ENCODE results near the gene ARID1B. TPM values are rescaled to one million over a fixed set of nuclear protein-coding genes. Genes with fewer than 3 reads are reported as not detected.
A peak's percentile ranks its signal among the peaks of the same experiment; 100 is the strongest.

ARID1B gene
- total RNA-seq, 1 donor = 55.0 TPM

DNA sequence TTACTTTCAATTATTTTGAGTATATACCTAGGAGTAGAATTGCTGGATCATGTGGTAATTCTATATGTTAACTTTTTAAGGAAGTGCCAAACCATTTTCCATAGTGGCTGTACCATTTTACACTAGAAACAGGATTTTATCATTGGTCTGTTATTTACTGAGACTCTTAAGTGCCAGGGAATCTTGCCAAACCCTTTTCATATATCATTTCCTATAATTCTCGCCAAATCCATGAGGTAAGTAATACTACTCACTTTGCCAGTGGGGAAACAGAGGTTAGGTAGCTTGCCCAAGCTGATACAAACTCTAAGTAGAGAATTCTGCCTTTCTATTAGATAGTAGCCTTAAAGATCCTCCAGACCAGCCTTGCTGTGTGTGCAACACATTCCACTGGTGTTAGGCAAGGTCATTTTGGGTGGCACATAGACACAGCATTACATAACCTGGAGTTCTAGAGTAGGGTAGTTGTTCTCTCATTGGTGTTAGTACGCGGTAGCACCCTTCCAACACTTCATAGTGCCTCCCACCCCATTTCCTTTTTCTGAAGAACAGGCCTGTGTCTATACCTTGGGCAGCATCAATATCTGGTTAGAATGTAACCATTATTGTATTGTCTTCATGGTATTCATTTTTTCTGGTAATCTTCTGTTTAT, 65.5 kb downstream of the ARID1B start:
- H3K27ac ChIP-seq (ENCODE audit: low read depth, low read length) = no peak overlapping the region
- H3K27me3 ChIP-seq (ENCODE audit: insufficient read depth, low read length) = no peaks in the 10 kb centered on the region
- no peaks in the 10 kb centered on the region for H3K9me3 ChIP-seq (ENCODE audit: low read depth, low read length)
- H4K20me1 ChIP-seq (ENCODE audit: insufficient read depth, low read length) = peaks cover 26% of the 10 kb centered on the region
- H2AFZ ChIP-seq (ENCODE audit: low read length) = no peak overlapping the region
- H3K4me2 ChIP-seq (ENCODE audit: insufficient read depth, low read length) = no peak overlapping the region
- no peak for DNase-seq (ENCODE audit: insufficient read length, low spot score, missing footprints)
- H3K4me3 ChIP-seq (ENCODE audit: insufficient read depth, low read length) = no peak overlapping the region
- H3K4me1 ChIP-seq (ENCODE audit: insufficient read depth, low read length) = no peaks in the 10 kb centered on the region
- H3K36me3 ChIP-seq (ENCODE audit: insufficient read depth, low read length) = no peaks in the 10 kb centered on the region
- TF ChIP-seq, protein P1, sequence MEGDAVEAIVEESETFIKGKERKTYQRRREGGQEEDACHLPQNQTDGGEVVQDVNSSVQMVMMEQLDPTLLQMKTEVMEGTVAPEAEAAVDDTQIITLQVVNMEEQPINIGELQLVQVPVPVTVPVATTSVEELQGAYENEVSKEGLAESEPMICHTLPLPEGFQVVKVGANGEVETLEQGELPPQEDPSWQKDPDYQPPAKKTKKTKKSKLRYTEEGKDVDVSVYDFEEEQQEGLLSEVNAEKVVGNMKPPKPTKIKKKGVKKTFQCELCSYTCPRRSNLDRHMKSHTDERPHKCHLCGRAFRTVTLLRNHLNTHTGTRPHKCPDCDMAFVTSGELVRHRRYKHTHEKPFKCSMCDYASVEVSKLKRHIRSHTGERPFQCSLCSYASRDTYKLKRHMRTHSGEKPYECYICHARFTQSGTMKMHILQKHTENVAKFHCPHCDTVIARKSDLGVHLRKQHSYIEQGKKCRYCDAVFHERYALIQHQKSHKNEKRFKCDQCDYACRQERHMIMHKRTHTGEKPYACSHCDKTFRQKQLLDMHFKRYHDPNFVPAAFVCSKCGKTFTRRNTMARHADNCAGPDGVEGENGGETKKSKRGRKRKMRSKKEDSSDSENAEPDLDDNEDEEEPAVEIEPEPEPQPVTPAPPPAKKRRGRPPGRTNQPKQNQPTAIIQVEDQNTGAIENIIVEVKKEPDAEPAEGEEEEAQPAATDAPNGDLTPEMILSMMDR (IDR thresholded peaks at IDR 0.05; ENCODE audit: extremely low read depth, low read depth, low read length) = no peak
- peaks cover 93% of the 10 kb centered on the region for H3K79me2 ChIP-seq (ENCODE audit: insufficient read depth, low read length)

DNA sequence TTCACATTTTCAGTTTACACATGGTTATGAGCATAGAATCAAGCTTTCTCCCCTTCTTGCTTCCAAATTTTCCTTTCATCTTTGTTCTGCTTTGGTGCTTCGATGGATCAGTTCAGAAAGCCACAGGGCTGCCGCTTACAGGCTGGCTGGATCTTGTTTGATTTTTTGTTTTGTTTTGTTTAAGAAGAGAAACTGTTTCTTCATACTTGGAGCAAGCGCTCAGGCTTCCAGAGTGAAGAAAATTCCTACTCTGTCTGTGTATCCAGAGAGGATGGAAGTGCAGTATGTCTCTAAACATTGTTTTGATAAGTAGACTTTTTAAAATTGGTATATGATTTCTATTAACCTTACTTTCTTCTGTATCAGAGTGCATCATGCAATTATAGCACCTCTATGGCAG, 66.9 kb downstream of the ARID1B start:
- H3K36me3 ChIP-seq (ENCODE audit: insufficient read depth, low read length) = no peaks in the 10 kb centered on the region
- no peak overlapping the region for H2AFZ ChIP-seq (ENCODE audit: low read length)
- TF ChIP-seq, protein P1 (IDR thresholded peaks at IDR 0.05; ENCODE audit: extremely low read depth, low read depth, low read length) = no peak
- H3K4me1 ChIP-seq (ENCODE audit: insufficient read depth, low read length) = no peaks in the 10 kb centered on the region
- H3K79me2 ChIP-seq (ENCODE audit: insufficient read depth, low read length) = peaks cover 96% of the 10 kb centered on the region
- H3K27ac ChIP-seq (ENCODE audit: low read depth, low read length) = no peak overlapping the region
- DNase-seq (ENCODE audit: insufficient read length, low spot score, missing footprints) = peak; percentile 17
- H4K20me1 ChIP-seq (ENCODE audit: insufficient read depth, low read length) = peaks cover 40% of the 10 kb centered on the region
- H3K9me3 ChIP-seq (ENCODE audit: low read depth, low read length) = no peaks in the 10 kb centered on the region
- H3K27me3 ChIP-seq (ENCODE audit: insufficient read depth, low read length) = no peaks in the 10 kb centered on the region
- no peak overlapping the region for H3K4me3 ChIP-seq (ENCODE audit: insufficient read depth, low read length)
- H3K4me2 ChIP-seq (ENCODE audit: insufficient read depth, low read length) = peak overlapping the region; percentile 27

DNA sequence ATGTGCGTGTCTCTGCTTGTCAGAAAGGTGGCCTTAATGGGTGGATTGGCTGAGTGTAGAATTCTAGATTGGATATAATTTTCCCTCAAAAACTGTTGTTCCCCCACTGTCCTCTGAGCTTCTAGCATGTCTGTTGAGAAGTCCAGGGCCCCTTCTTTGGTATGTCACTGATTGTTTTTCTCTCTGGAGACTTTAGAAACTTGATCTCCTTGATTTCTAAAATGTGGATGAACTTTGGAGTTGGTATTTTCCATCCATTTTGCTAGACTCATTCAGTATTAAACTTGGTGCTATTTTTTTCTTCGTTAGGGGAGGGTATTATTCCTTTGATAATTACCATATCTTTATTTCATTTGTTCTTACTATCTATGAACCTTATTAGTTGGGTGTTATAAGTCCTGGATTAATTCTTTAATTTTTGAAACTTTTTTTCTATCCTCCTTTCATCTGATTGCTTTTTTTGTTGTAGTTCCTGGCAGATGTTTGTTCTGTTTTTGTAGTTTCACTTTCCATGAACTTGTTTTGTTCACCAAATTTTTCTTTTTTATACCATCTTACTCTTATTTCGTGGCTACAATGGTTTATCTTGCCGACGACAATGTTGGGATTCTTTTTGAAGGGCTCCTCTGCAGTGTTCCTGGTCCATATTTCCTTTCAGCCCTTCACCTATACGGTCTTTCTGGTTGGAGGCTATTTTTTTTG, 68.4 kb downstream of the ARID1B start:
- Histone ChIP-seq H4K20me1 (ENCODE audit: insufficient read depth, low read length) (peaks cover 40% of the 10 kb centered on the region), H3K79me2 (ENCODE audit: insufficient read depth, low read length) (peaks cover 96% of the 10 kb centered on the region)

More for the DNA sequence above, 68.4 kb downstream of the ARID1B start:
- no peak overlapping the region for H3K27ac ChIP-seq (ENCODE audit: low read depth, low read length)
- no peaks in the 10 kb centered on the region for H3K9me3 ChIP-seq (ENCODE audit: low read depth, low read length)
- TF ChIP-seq, protein P1 (IDR thresholded peaks at IDR 0.05; ENCODE audit: extremely low read depth, low read depth, low read length) = no peak
- no peaks in the 10 kb centered on the region for H3K4me1 ChIP-seq (ENCODE audit: insufficient read depth, low read length)
- DNase-seq (ENCODE audit: insufficient read length, low spot score, missing footprints) = no peak
- no peak overlapping the region for H3K4me2 ChIP-seq (ENCODE audit: insufficient read depth, low read length)
- H3K4me3 ChIP-seq (ENCODE audit: insufficient read depth, low read length) = no peak overlapping the region
- H2AFZ ChIP-seq (ENCODE audit: low read length) = no peak overlapping the region
- no peaks in the 10 kb centered on the region for H3K27me3 ChIP-seq (ENCODE audit: insufficient read depth, low read length)
- H3K36me3 ChIP-seq (ENCODE audit: insufficient read depth, low read length) = no peaks in the 10 kb centered on the region
